Middle frontal gyrus (tissue), 1 donor: ENCODE measurements around the gene KLHL24.
A peak's percentile ranks its signal among the peaks of the same experiment; 100 is the strongest.
"Not testable (repeated sequence)": the region's sequence is repeated elsewhere in the genome, so short reads cannot be mapped to it uniquely, and the experiment has no call there.

Experiments used
- DNase-seq: peaks from one replicate; pipeline ENCODE4 v3.0.0-alpha.2; 2015; ENCODE audit warnings: low spot score; ENCODE audit errors: extremely low spot score

KLHL24 gene

DNA sequence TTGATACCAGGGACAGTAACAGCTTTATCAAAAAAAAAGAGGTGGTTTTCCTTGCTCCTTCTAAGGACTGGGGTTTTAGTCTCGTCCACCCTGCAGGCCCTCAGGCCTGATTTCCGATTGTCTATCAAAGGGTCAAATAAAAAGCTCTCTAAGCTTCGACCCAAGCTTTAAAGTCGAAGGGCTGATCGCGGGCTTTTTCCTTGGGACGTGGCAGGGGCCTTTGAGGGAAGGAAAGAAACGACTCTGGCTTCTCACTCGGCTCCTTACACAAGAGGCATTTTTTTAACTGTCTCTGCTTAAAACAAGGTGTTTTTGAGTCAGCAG is 354 bp upstream of the KLHL24 start:
- no peak for DNase-seq

- peak; percentile 97 for DNase-seq
Observed at GRCh38 chr3:183636221-183637105, 1.0 kb downstream of the KLHL24 start.

DNA sequence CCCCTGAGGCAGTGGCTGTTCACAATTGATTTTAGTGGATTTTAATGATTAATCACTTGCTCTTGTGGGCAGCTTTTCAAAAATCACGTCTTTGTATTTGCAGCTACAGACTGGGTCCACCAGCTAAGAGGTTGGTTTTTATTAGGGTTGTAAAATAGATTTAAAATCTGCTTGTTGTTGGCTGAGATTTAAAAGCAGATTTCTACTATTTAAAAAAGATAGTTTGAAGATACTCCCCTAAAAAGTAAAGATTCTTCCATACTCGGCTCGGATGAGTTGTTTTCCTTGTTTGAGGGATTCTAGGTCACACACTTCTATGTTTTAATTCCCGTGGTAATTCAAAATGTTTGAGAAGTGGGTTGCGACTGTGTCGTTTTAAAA is 1.7 kb downstream of the KLHL24 start:
- no peak for DNase-seq

DNA sequence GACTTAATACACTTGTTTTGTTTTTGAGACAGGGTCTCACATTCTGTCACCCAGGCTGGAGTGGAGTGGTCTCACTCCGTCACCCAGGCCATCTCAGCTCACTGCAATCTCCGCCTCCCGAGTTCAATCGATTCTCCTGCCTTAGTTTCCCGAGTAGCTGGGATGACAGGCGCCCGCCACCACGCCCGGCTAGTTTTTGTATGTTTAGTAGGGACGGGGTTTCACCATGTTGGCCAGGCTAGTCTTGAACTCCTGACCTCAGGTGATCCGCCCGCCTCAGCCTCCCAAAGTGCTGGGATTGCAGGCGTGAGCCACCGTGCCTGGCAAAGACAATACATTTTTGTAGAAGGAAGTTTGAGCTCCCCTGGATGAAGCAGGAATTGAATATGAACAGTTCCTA is 2.2 kb downstream of the KLHL24 start:
- DNase-seq: not testable (repeated sequence)

- no peak for DNase-seq
Observed at GRCh38 chr3:183638101-183638852, 2.9 kb downstream of the KLHL24 start.

GRCh38 chr3:183640635-183641034 is 5.2 kb downstream of the KLHL24 start:
- DNase-seq: not testable (repeated sequence)

- DNase-seq: no peak
Observed at GRCh38 chr3:183641882-183642281, 6.5 kb downstream of the KLHL24 start.

DNA sequence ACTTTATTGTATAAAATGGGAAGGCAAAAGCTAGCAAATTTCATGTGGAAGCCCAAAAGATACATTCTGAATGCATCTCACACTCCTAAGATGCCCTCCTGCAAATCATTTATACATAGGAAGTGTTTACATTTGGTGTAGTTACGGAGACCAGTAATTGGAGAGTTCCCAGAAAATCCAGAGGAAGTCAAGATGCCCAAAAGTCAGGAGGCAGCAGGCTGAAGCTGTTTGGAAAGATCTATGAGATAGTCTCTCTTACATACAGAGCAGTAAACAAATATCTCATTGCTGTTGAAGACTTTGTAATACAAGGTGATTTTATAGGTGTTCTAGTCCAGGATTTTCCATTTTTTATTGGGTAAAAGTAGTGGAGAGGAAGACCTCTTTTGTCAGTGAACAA is 8.8 kb downstream of the KLHL24 start:
- no peak for DNase-seq

DNA sequence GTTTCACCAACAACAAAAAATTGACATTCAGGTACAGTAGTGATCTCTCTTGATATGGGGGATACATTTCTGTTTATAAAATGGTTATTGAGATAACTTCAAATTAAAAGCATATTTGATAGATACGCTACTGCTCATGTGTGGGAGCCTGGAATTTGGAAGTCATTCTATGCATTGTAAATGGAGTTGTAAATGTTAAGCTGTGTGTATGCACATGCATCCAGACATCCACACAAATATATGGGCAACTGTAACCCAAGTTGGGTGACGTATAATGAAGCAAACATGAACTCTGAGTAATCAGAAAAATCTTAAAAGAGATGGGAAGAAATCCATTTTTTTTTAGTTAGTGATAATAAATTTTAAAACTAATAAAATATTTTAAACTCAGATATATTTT is 9.8 kb downstream of the KLHL24 start:
- no peak for DNase-seq

DNA sequence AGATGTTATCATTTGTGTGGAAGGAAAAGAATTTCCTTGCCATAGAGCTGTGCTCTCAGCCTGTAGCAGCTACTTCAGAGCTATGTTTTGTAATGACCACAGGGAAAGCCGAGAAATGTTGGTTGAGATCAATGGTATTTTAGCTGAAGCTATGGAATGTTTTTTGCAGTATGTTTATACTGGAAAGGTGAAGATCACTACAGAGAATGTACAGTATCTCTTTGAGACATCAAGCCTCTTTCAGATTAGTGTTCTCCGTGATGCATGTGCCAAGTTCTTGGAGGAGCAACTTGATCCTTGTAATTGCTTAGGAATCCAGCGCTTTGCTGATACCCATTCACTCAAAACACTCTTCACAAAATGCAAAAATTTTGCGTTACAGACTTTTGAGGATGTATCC is 15.1 kb downstream of the KLHL24 start:
- no peak for DNase-seq

DNA sequence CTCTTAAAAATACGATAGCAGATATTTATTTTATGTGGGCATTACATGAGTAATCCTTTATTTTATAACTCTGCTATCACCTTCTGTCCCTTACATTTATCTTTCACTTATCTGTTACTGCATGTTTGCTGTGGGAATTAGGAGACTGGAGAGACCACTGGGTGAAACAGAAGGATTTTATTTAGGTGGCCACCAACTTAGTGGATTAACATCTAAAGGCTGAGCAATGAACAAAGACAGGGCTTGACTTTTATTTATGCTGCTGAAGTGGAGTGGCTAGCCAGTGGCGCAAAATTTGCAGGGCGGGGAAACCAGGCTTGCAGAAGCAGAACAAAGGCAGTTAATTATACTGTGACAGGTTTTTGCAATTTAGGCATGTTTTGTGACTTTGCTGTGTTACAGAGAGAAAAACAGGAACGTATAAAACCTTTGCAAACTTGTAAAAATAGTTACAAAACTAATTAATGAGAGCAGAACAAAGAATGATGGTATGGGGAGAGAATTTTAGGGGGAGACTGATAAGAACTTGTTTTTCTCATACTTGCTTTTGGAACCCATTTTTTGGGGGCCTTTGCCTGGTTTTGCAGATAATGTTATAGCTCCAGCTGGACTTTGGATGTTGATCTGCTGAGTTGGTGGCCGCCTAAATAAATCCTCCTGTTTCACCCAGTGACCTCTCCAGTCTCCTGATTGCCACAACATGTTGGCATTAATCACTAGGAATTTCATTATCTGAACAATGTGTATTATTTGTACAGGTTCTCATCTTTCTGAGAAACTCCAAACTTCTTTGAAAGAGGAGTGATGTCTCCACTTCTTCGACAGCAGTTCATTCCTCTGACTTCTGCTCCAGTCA is 18.0 kb downstream of the KLHL24 start:
- DNase-seq: no peak

DNA sequence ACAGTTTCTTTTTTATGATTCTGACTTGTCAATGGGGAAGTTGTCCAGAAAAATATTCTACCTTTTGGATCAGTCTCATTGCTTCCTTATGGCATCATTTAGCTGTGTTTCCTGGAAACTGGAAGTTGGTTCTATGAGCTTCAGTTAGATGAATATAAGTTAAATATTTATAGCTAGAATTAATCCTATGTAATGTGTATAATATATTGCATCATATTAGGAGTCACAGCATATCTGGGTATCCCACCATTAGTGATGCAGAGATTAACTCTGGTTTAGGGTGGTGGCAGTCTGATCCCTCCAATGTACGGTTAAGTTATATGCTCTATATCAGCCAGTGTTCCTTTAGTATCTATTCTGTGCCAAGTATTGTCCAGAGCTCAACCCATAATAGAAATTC is 19.3 kb downstream of the KLHL24 start:
- no peak for DNase-seq

DNA sequence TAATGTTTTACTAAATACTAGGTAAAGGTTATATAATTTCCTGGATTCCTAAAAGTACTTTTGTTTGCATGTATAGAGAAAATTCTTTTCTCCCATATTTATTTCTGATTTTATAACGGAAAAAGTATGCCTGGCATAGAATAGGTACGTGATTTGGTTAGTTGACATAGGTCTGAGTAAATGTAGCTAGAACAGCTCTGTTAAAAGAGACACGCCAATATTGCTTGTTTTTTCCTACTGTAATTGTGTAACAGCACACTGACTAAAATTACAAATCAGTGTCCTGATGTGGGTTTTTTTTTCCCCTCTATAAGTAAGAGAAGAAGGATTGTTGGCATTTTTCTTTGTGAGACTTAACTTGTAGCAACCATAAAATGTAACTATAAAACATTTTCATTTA is 26.7 kb downstream of the KLHL24 start:
- no peak for DNase-seq

GRCh38 chr3:183664913-183665381 is 29.5 kb downstream of the KLHL24 start:
- no peak for DNase-seq

DNA sequence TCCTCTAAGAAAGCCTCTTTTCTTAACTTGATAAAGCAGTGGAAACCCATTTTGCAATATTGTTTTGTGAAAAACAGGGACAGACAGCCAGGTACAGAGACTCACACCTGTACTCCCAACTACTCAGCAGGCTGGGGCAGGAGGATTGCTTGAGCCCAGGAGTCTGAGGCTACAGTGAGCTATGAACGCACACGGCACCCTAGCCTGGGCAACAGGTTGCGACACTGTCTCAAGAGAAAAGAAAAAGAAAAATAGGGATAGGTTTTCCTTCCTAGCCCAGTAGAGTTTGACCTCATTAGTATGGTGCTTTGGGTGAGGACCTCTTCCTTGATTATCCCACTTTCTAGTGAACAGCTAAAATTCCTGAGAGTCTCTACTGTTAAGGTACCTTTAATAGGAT is 44.6 kb downstream of the KLHL24 start:
- no peak for DNase-seq

DNA sequence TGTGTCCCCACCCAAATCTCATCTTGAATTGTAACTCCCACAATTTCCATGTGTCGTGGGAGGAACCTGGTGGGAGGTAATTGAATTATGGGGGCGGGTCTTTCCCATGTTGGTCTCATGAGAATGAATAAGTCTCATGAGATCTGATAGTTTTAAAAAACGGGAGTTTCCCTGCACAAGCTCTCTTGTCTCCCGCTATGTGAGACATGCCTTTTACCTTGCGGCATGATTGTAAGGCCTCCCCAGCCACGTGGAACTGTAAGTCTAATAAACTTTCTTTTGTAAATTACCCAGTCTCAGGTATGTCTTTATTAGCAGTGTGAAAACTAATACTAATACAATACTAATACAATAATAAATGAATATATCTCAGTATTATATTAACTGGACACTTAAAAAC is 52.3 kb downstream of the KLHL24 start:
- no peak for DNase-seq

GRCh38 chr3:183688874-183689273 is 53.5 kb downstream of the KLHL24 start:
- DNase-seq: no peak

DNA sequence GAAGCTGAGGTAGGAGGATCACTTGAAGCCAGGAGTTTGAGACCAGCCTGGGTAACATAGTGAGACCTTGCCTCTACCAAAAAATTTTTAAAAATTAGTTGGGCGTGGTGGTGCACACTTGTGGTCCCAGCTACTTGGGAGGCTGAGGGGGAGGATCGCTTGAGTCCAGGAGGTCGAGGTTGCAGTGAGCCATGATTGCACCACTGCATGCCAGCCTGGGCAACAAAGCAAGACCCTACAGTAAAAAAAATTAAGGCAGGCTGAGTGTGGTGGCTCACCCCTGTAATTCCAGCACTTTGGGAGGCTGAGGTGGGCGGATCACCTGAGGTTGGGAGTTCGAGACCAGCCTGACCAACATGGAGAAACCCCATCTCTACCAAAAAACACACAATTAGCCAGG is 54.2 kb downstream of the KLHL24 start:
- not testable (repeated sequence) for DNase-seq

- DNase-seq: no peak
Observed at GRCh38 chr3:183690402-183690995, 55.1 kb downstream of the KLHL24 start.

DNA sequence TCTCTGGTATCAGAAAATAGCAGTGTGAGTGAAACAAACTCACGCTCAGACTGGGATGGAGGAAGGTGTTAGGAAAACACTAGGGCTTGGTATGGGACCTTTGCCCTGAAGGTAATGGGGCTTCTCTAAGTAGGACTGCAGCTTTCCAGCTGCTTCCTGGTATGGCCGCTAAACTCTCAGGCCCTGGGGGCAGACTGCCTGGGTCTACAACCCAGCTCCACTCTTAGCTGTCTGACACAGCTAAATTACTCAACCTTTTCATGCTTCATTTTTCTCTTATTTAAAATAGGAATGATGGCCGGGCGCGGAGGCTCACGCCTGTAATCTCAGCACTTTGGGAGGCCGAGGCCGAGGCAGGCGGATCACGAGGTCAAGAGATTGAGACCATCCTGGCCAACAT is 57.0 kb downstream of the KLHL24 start:
- DNase-seq: no peak

DNA sequence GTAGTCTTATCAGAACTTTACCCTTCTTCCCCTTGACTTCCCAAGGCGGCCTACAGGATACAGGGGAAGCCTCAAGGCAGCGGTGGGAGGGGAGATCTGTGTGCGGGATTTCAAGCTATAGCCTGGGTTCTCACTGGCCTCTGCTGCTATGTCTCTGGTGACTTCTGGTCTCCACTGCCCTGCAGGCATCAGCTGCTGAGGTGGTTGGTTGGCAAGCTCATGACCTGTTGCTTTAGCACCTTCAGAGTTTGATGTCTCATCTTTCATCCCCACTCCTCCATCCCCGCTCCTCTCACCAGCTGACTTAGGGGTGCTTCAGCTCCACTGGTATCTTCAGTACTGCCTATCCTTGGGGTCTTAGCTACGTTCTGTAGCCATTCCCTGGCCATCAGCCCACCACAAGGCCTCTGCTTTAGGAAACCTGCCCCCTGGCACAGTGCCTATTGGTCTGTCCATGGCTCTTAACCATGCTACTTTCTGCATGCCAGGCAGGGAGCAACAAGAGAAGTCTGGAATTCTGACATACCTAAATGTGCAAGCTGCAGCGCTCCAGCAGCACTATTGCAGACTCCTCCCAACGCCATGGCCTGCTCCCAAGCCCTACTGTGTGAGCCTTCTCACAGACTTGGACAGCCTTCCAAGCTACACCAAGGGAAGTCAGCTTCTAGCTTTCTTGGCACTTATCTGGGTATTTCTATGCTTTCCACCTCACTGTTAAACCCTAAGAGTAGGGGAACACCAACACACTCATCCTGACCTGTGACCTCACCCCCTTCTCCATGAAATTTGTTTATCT is 60.3 kb downstream of the KLHL24 start:
- no peak for DNase-seq
